ENCODE results near the gene HSD17B12. TPM values are rescaled to one million over a fixed set of nuclear protein-coding genes. Genes with fewer than 3 reads are reported as not detected.
A peak's percentile ranks its signal among the peaks of the same experiment; 100 is the strongest.

Gene HSD17B12
- polyA plus RNA-seq, 1 donor (not counting 4 experiments of a cell fraction or from before 2014, with no cell fraction given): 105 TPM

DNA sequence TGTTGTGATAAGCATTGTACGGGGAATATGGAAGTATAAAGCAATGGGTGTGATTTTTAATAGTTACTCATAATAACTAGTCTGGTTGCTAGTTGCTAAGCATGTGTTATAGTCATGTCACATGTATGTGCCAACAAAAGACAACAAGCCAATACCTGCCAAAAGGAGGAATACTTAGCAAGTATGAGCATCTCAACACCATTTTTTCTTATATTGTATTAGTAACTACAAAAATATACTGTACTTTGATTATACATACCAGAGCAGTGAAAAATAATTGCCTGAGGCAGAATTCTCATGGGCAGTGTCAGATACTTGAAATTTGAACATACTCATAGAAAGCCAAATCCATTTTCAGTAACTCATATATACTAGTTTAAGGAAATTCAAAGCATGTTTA, 137.7 kb downstream of the HSD17B12 start:
- H3K79me2 ChIP-seq (ENCODE audit: control insufficient read depth, insufficient read depth, low read length): peaks cover 13% of the 10 kb centered on the region
- peak overlapping the region; percentile 68 for H3K27ac ChIP-seq (ENCODE audit: control insufficient read depth, insufficient read depth, low read length)
- H3K36me3 ChIP-seq (ENCODE audit: control insufficient read depth in 2 of 2, extremely low read depth in 1 of 2, insufficient read depth in 2 of 2, low read length in 2 of 2): peaks cover 5 to 26% of the 10 kb centered on the region in 2 experiments
- H3K9me3 ChIP-seq (ENCODE audit: control insufficient read depth, low read depth, low read length): peaks cover 9% of the 10 kb centered on the region
- no peaks in the 10 kb centered on the region for H4K20me1 ChIP-seq (ENCODE audit: control insufficient read depth, extremely low read depth, insufficient read depth, low read length)
- TF ChIP-seq, protein P1, sequence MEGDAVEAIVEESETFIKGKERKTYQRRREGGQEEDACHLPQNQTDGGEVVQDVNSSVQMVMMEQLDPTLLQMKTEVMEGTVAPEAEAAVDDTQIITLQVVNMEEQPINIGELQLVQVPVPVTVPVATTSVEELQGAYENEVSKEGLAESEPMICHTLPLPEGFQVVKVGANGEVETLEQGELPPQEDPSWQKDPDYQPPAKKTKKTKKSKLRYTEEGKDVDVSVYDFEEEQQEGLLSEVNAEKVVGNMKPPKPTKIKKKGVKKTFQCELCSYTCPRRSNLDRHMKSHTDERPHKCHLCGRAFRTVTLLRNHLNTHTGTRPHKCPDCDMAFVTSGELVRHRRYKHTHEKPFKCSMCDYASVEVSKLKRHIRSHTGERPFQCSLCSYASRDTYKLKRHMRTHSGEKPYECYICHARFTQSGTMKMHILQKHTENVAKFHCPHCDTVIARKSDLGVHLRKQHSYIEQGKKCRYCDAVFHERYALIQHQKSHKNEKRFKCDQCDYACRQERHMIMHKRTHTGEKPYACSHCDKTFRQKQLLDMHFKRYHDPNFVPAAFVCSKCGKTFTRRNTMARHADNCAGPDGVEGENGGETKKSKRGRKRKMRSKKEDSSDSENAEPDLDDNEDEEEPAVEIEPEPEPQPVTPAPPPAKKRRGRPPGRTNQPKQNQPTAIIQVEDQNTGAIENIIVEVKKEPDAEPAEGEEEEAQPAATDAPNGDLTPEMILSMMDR (optimal IDR thresholded peaks at IDR 0.05 in 1 of 3, IDR thresholded peaks at IDR 0.05 in 1 of 3, conservative IDR thresholded peaks at IDR 0.05 in 1 of 3; ENCODE audit: extremely low read depth in 1 of 3, insufficient read depth in 2 of 3, low read length in 3 of 3): no peak
- TF ChIP-seq EZH2 (IDR thresholded peaks at IDR 0.05; ENCODE audit: low read length): no peak
- H3K4me3 ChIP-seq (ENCODE audit: control insufficient read depth in 2 of 3, extremely low read depth in 1 of 3, insufficient read depth in 2 of 3, low read depth in 1 of 3, low read length in 3 of 3): no peak overlapping the region
- no peak overlapping the region for H2AFZ ChIP-seq (ENCODE audit: control insufficient read depth, low read length)
- FAIRE-seq (peak; percentile 85), DNase-seq (ENCODE audit: low read depth, low spot score) (peak; percentile 93)
- no peak overlapping the region for H3K9ac ChIP-seq (ENCODE audit: control insufficient read depth, extremely low read depth, insufficient read depth, low read length)
- dilution Hi-C loops (cut with MboI; ENCODE audit: extremely low pct_ligation_motif_present, low sequenced_read_pairs): no loop called here
- peak overlapping the region; percentile 58 for H3K4me2 ChIP-seq (ENCODE audit: control insufficient read depth, extremely low read depth, insufficient read depth, low read depth, low read length)
- H3K27me3 ChIP-seq (ENCODE audit: control insufficient read depth, extremely low read depth, insufficient read depth, low read length): no peaks in the 10 kb centered on the region
- peaks cover 31% of the 10 kb centered on the region for H3K4me1 ChIP-seq (ENCODE audit: control insufficient read depth, extremely low read depth, insufficient read depth, low read length)
- H3K9me1 ChIP-seq (ENCODE audit: control insufficient read depth, extremely low read depth, insufficient read depth, low read length): no peaks in the 10 kb centered on the region

- TF ChIP-seq, protein P1 (optimal IDR thresholded peaks at IDR 0.05 in 1 of 3, IDR thresholded peaks at IDR 0.05 in 1 of 3, conservative IDR thresholded peaks at IDR 0.05 in 1 of 3; ENCODE audit: extremely low read depth in 1 of 3, insufficient read depth in 2 of 3, low read length in 3 of 3): no peak
- TF ChIP-seq EZH2 (IDR thresholded peaks at IDR 0.05; ENCODE audit: low read length): no peak
- Histone ChIP-seq H3K9me3 (ENCODE audit: control insufficient read depth, low read depth, low read length) (peaks cover 9% of the 10 kb centered on the region), H3K4me1 (ENCODE audit: control insufficient read depth, extremely low read depth, insufficient read depth, low read length) (peaks cover 31% of the 10 kb centered on the region), H3K9me1 (ENCODE audit: control insufficient read depth, extremely low read depth, insufficient read depth, low read length) (no peaks in the 10 kb centered on the region), H2AFZ (ENCODE audit: control insufficient read depth, low read length) (no peak overlapping the region), H3K79me2 (ENCODE audit: control insufficient read depth, insufficient read depth, low read length) (peaks cover 13% of the 10 kb centered on the region), H3K4me3 (ENCODE audit: control insufficient read depth in 2 of 3, extremely low read depth in 1 of 3, insufficient read depth in 2 of 3, low read depth in 1 of 3, low read length in 3 of 3) (no peak overlapping the region), H3K36me3 (ENCODE audit: control insufficient read depth in 2 of 2, extremely low read depth in 1 of 2, insufficient read depth in 2 of 2, low read length in 2 of 2) (peaks cover 7 to 26% of the 10 kb centered on the region in 2 experiments), H3K27me3 (ENCODE audit: control insufficient read depth, extremely low read depth, insufficient read depth, low read length) (no peaks in the 10 kb centered on the region), H4K20me1 (ENCODE audit: control insufficient read depth, extremely low read depth, insufficient read depth, low read length) (no peaks in the 10 kb centered on the region), H3K27ac (ENCODE audit: control insufficient read depth, insufficient read depth, low read length) (peak overlapping the region; percentile 45), H3K9ac (ENCODE audit: control insufficient read depth, extremely low read depth, insufficient read depth, low read length) (no peak overlapping the region), H3K4me2 (ENCODE audit: control insufficient read depth, extremely low read depth, insufficient read depth, low read depth, low read length) (peak overlapping the region; percentile 6)
- FAIRE-seq (peak; percentile 95), DNase-seq (ENCODE audit: low read depth, low spot score) (peak; percentile 28)
- dilution Hi-C loops (cut with MboI; ENCODE audit: extremely low pct_ligation_motif_present, low sequenced_read_pairs): no loop called here
Observed at GRCh38 chr11:43819926-43820325, 139.4 kb downstream of the HSD17B12 start.

All from keratinocyte (primary cell).